LNCAP (cell line): ENCODE data around the gene POU6F2.

ENCODE experiments used
- TF ChIP-seq, protein P1 (sequence below): fragments of 450-650 bp; IDR thresholded peaks from 2 replicates; pipeline ENCODE4 v1.5.1; 2017; ENCODE audit warnings: mild to moderate bottlenecking

POU6F2 gene

DNA sequence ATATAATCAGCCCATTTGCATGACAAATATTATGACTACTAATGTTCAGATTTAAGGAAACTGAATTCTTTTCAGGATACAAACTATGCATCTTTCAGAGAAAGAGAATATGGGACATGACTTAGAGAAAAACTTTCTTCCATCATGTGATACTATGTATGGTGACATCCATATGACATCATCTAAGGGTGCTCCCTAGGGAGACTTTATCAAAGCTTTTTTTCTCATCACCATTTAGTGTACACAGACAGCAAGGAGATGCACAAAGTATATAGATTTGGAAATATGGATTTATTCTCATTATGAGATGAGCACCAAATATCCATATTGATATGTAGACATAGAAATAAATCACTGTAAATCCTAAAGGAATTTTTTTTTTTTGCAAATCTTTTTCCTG lies 424.3 kb downstream of the POU6F2 start:
- TF ChIP-seq, protein P1, sequence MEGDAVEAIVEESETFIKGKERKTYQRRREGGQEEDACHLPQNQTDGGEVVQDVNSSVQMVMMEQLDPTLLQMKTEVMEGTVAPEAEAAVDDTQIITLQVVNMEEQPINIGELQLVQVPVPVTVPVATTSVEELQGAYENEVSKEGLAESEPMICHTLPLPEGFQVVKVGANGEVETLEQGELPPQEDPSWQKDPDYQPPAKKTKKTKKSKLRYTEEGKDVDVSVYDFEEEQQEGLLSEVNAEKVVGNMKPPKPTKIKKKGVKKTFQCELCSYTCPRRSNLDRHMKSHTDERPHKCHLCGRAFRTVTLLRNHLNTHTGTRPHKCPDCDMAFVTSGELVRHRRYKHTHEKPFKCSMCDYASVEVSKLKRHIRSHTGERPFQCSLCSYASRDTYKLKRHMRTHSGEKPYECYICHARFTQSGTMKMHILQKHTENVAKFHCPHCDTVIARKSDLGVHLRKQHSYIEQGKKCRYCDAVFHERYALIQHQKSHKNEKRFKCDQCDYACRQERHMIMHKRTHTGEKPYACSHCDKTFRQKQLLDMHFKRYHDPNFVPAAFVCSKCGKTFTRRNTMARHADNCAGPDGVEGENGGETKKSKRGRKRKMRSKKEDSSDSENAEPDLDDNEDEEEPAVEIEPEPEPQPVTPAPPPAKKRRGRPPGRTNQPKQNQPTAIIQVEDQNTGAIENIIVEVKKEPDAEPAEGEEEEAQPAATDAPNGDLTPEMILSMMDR: no peak

DNA sequence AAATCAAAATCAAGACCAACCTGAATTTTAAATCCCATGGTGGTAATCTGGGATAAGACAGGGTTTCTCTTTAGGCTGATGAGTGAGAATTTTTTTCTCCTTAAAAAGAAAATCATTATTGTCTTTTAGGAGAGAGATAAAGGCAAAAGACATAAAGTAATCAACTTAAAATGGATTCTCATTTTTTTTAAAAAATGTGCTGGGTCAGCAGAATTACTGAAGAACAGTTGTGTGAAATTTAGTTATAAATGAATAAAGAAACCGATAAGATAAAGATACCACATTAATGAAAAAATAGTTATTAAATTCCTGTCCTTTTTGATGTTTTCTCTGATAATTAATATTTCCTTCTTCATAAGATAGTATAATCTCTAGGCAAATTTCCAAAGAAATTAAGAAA lies 427.2 kb downstream of the POU6F2 start:
- TF ChIP-seq, protein P1: no peak

GRCh38 chr7:39405581-39405980 lies 427.9 kb downstream of the POU6F2 start:
- TF ChIP-seq, protein P1: no peak

DNA sequence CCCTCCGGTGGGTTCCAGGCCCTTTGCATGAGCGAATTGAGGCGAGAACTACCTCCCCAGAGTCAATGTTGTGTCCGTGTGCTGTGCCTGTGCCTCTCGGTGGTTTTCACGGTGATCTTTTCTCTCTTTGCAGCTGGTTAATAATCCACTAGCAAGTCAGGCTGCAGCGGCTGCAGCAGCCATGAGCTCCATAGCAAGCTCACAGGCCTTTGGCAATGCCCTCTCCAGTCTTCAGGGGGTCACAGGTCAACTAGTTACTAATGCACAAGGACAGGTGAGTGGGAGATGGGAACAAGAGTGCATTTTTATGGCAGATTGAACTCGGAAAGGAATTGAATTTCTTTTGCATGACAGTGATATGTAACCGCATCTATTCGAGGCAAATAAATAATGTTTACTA lies 428.8 kb downstream of the POU6F2 start:
- TF ChIP-seq, protein P1: no peak

- TF ChIP-seq, protein P1: no peak
Measured at GRCh38 chr7:39407137-39407536, 429.4 kb downstream of the POU6F2 start.

DNA sequence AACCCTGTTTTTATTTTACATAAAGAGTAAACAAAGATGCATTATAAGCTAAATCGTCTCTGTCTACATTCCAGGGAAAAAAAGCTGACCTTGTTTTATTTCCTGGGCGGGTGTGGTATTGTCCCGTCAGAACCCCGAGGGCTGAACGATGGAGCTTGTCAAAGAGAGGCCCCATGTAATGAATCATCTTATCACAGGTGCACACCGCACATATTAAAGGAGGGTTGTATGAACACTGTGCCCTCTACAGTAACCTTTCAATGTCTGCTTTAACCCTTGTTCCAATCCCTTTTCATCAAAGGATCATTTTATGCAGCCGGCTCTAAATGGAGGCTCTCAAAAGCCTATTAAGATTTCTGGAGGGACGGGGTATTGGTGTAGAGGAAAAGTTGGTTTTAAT lies 430.0 kb downstream of the POU6F2 start:
- TF ChIP-seq, protein P1: no peak

GRCh38 chr7:39408906-39409305 lies 431.2 kb downstream of the POU6F2 start:
- TF ChIP-seq, protein P1: no peak

DNA sequence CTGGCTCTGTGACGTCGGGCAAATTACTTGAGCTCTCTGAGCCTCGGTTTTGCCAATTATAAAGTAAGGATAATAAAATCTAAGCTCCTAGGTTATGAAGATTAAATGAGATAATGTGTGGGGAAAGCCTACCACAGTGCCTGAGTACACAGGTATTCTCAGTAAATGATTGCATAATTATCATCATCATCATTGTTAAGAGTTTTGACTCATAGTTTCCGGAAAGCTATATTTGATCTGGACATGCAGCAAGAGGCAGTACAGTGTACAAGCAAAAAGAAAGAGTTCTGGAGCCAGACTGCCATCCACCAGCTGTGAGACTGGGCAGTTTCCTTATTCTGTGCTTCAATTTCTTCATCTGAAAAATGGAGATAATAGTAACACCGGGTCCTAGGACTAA lies 432.9 kb downstream of the POU6F2 start:
- TF ChIP-seq, protein P1: no peak
